ENCODE data around the gene EEIG1. TPM values are rescaled to one million over a fixed set of nuclear protein-coding genes. Genes with fewer than 3 reads are reported as not detected.

Gene EEIG1
- total RNA-seq, 1 donor, result 15.5 TPM

DNA sequence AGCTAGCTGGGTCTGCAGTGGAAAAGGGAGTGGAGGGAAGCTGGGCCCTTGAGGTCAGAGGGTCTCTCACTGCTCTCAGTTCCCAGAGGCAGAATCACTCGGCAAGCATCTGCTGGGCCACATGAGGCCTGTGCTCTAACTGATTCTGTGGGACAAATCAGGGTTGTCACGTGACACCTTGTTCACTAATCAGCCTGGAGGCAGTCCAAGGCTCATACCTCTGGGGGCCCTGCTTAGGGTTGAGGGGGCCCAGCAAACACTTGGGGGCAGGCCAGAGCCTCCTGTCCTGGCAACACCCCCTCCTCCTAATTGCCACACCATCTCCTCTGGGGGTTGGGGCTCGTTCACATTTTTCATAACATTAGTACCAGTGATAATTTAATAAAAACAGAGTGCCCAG is 34.1 kb downstream of the EEIG1 start:
- no peak overlapping the region for H3K4me3 ChIP-seq (ENCODE audit: low read depth, low read length)
- DNase-seq (ENCODE audit: low read depth), result no peak
- TF ChIP-seq, protein P1, sequence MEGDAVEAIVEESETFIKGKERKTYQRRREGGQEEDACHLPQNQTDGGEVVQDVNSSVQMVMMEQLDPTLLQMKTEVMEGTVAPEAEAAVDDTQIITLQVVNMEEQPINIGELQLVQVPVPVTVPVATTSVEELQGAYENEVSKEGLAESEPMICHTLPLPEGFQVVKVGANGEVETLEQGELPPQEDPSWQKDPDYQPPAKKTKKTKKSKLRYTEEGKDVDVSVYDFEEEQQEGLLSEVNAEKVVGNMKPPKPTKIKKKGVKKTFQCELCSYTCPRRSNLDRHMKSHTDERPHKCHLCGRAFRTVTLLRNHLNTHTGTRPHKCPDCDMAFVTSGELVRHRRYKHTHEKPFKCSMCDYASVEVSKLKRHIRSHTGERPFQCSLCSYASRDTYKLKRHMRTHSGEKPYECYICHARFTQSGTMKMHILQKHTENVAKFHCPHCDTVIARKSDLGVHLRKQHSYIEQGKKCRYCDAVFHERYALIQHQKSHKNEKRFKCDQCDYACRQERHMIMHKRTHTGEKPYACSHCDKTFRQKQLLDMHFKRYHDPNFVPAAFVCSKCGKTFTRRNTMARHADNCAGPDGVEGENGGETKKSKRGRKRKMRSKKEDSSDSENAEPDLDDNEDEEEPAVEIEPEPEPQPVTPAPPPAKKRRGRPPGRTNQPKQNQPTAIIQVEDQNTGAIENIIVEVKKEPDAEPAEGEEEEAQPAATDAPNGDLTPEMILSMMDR (IDR thresholded peaks at IDR 0.05; ENCODE audit: insufficient read depth, low read depth, low read length), result no peak

DNA sequence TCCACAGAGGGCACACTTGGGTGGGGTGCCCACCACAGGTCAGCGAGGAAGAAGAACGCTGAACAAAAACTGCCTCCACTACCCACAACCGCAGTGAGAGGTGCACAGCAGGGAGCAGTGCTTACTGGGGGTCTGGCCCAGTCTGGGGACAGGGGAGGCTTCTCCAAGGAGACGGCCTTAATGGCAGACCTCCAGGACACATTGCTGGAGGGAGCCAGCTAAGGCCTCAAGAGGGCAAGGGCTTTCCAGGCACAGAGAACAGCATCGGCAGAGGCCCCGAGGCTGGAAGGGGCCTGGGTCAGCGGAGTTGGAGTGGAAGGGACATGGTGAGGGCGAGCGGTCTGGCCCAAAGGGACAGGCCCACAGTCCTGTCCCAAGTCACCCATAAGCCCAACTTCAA is 34.8 kb downstream of the EEIG1 start:
- TF ChIP-seq, protein P1 (IDR thresholded peaks at IDR 0.05; ENCODE audit: insufficient read depth, low read depth, low read length), result no peak
- no peak overlapping the region for H3K4me3 ChIP-seq (ENCODE audit: low read depth, low read length)
- DNase-seq (ENCODE audit: low read depth), result no peak

DNA sequence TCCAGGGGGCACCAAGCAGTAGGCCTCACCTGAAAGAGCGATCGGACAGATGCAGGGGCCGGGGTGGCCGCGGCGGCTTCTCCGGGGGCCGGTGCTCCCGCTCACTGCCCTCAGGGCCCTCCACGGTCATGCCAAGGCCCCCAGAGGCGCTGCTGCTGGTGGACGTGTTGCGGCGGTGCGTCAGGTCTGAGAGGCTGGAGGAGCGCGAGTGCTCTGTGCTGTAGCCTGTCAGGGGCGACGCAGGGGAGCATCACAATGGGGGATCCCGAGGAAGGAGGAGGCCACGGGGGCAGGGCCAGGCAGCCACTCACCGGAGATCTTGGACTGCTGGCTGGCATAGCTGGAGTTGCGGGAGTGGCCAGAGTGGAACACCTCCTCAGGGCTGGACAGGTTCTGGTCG is 35.5 kb downstream of the EEIG1 start:
- DNase-seq (ENCODE audit: low read depth), result no peak
- TF ChIP-seq, protein P1 (IDR thresholded peaks at IDR 0.05; ENCODE audit: insufficient read depth, low read depth, low read length), result no peak

DNA sequence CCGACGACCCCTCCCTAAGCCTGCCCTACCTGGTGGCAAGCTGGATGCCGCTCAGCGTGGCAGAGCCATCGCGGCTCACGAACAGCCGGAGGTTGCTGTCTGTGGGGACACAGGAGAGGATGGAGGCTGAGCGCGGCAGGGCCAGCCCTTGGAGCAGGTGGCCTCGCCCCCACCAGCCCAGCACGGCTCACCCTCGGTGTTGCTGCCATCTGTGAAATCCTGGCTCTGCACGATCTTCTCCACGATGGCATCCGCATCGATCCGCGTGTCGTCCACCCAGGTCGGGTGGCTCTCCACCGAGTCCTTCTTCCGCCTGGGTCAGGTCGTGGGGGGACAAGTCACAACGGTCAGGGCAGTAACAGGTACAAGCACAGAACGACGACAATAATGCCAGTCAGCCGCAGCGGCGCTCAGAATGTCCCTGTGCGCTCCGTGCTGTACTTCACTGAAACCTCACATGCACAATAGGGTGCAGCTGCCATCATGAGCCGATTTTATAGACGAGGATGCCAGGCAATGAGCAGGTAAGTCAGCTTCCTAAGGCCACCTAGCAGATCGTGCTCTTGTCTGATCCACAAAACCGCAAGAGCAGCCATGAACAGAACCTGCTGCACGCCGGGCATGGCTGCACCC is 36.1 kb downstream of the EEIG1 start:
- no peak overlapping the region for H3K4me3 ChIP-seq (ENCODE audit: low read depth, low read length)
- TF ChIP-seq, protein P1 (IDR thresholded peaks at IDR 0.05; ENCODE audit: insufficient read depth, low read depth, low read length), result no peak
- no peak for DNase-seq (ENCODE audit: low read depth)

More for the DNA sequence above, 35.5 kb downstream of the EEIG1 start:
- no peak overlapping the region for H3K4me3 ChIP-seq (ENCODE audit: low read depth, low read length)

DNA sequence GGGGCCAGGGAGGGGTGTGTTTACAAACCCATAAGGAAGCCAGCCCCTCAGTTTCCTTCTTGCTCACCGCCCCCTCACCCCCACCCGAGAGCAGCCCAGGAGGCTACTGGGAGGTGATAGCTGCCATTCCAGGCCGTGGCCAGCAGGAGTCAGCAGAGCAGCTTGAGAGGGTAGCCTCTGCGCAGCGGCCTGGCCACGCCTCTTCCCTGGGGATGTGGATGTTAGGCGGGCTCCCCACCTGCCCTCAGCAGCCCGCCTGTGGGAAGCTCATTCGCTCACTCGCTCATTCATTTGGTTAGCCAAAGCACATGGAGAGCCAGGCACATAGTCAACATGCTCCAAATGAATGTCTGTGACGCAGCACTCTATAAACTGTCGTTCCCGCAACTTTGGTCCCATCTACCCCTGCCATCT is 37.1 kb downstream of the EEIG1 start:
- TF ChIP-seq, protein P1 (IDR thresholded peaks at IDR 0.05; ENCODE audit: insufficient read depth, low read depth, low read length), result peak; percentile 98
- DNase-seq (ENCODE audit: low read depth), result peak; percentile 75
- no peak overlapping the region for H3K4me3 ChIP-seq (ENCODE audit: low read depth, low read length)

DNA sequence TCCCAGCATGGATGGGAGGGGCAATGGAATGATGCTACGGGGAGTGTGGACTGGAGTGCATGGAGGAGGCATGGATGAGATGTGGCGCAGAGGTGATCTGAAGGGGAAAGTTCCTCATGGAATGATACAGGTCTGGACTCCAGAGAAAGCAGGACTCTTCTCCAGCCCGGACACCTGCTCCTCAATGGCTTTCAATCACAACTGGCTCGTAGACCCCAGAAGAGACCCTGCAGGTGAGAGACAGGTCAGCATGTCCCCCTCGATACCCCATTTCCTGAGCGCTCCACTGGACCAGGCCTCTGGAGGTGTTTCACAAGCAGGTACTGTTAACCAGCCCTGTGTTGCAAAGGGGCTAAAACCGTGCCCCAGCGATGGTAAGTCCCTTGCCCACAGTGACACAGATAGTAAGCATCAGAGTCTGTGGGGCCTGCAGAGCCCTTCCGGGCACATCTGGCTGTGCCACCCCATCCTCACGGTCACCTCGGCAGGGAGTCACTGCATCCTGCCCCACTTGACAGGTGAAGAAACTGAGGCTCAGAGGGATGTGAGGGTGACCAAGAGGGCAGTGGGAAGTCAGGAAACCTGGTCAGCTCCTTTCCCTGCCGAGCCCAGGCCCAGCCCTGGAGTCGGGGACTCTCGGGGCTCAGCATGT is 37.7 kb downstream of the EEIG1 start:
- TF ChIP-seq, protein P1 (IDR thresholded peaks at IDR 0.05; ENCODE audit: insufficient read depth, low read depth, low read length), result no peak
- no peak for DNase-seq (ENCODE audit: low read depth)
- no peak overlapping the region for H3K4me3 ChIP-seq (ENCODE audit: low read depth, low read length)

Data from fibroblast of villous mesenchyme (primary cell).